HG02943 (cell line): ENCODE data around the gene NUP43.
"Not testable (repeated sequence)": the region's sequence is repeated elsewhere in the genome, so short reads cannot be mapped to it uniquely, and the experiment has no call there.

Source experiments
- ATAC-seq: cut with Tn5 transposase; IDR thresholded peaks from one replicate; pipeline ENCODE4 v1.9.1; 2021; ENCODE audit warnings: mild to moderate bottlenecking, low read depth, moderate library complexity; ENCODE audit not compliant: unreplicated experiment

Gene NUP43

DNA sequence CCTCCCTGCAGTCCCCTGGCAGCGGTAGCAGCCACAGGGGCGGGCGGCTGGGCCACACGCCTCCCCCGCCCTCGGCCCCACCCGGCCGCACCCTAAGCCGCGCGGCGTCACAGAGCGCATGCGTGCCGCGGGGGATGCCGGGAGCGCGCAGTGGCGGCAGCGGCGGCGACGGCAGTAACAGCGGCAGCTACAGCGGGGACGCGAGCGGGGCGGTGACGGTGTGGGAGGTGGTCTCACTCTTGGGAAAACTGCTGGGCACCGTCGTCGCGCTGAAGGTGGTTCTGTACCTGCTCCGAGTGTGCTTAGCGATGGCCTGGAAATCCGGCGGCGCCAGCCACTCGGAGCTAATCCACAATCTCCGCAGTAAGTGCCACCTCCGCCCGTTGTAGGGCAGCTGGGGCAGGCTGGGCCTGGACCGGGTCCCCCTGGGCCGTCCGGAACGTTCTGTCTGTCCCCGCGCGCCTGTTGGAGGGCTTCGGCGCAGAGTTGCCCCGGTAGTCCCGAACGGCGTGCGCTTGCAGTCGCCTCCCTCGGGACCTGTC, 3.3 kb upstream of the NUP43 start, which contains the start of gene PCMT1:
Gene PCMT1 (plus strand): TSS at position 148 of the 542 bp plus-strand sequence. CDS start 161 bp downstream, at position 309.
- ATAC-seq = peak; percentile 74

DNA sequence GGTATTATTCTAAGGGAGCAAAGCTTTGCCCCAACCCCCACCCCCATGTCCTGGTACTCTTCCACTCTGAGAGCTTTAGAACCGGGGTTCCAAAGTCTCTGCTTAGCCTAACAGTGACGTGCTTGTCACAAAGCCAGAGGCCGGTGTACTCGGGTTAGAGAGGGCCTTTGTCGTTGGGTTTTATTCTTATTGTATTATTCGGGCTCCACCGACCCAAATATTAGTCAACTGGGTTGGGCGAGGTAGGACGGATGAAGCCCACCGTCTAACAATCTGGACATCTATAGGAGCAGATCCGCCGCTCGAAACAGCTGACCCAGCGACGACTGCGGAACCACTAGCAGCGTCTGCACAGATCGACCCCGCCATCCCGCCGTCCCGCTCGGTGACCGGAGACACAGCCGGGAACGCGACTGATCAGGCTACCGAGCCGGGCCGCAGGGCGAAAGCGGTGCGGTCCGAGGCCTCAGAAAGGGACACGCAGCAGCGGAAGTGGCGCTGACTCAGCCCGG, 2.8 kb upstream of the NUP43 start:
- peak; percentile 5 for ATAC-seq

DNA sequence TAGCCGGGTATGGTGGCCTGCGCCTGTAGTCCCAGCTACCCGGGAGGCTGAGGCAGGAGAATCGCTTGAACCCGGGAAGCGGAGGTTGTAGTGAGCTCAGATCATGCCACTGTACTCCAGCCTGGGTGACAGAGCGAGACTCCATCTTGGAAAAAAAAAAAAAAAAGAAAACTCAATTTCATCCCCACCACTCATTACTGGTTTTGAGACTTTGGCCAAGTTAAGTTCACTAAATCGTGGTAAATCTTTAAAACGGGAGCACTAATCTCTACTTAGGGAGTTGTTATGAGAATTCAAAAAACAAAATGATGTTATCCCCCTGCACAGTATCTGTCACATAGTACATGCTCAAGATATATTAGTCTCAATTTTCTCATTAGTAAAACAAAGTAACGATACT, 1.1 kb downstream of the NUP43 start:
- not testable (repeated sequence) for ATAC-seq

DNA sequence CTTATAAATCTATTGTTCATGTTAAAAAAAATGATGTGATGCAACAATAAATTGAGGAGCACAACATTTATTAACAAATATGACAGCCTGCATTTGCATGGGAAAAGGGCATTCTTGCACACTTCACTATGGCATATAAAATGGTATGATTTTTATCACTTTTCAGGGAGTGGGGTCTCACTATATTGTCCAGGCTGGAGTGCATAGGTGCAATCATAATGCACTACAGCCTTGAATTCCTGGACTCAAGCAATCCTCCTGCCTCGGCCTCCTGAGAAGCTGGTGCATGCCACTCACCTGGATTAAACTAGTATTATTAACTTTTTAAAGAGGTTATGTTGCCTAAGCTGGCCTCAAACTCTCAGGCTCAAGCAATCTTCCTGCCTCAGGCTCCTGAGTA, 11.4 kb downstream of the NUP43 start:
- no peak for ATAC-seq

DNA sequence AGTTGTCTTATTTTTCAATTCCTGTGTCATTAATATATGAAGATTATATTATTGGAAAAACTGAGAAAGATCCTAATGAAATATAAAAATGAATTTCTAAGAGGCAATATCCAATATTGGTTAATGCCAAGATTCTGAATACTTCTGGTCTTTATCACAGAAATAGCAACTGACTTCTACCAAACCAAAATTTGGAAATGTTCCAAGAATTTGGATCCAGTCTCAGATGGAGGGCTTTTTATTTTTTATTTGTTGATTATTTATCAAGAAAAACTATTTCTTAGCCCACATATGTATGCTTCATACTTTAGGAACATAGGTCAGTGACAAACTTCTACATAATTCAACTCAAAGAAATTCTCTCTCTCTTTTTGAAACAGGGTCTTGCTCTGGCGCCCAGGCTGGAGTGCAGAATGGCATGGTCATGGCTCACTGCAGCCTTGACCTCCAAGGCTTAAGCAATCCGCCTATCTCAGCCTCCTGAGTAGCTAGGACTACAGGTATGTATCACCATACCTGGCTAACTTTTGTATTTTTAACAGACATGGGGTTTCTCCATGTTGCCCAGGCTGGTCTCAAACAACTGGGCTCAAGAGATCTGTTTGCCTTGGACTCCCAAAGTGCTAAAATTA, 13.1 kb downstream of the NUP43 start:
- no peak for ATAC-seq

DNA sequence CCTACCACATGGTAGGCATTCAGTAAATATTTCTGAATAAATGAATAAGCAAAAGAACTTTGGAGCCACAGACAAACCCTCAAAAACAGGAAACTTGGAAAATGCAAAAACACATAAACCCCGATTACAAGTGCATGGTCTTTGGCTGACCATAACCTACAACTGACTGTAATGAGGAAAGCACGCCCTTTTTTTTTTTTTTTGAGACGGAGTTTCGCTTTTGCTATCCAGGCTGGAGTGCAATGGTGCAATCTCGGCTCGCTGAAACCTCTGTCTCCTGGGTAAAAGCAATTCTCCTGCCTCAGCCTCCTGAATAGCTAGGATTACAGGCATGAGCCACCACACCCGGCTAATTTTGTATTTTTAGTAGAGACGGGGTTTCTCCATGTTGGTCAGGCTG, 16.5 kb downstream of the NUP43 start:
- ATAC-seq = no peak

DNA sequence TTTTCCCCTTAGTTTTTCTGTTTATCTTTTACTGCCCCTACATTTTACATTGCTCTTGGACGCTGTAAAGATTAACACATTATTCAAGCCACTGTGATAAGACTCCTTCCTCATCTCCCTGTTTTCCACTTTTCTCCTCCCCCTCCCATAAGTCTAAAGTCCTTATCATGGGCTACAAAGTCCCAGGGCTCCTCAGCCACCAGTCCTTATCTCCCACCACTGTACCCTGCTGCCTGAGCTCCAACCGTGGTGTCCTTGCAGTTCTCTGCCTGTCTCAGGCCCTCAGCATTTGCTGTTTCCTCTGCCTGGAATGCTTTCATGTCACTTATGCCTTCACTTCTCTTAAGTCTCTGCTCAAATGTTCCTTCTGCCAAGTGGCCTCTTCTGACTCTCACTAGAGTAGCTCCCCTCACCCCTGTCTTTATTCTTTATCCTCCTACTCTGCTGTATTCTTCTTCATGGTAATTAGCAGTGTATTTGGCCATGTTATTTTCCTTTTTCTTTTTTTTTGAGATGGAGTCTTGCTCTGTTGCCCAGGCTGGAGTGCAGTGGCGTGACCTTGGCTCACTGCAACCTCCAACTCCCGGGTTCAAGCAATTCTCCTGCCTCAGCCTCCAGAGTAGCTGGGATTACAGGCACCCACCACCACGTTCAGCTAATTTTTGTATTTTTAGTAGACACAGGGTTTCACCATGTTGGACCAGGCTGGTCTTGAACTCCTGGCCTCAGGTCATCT, 17.7 kb downstream of the NUP43 start:
- ATAC-seq = no peak

DNA sequence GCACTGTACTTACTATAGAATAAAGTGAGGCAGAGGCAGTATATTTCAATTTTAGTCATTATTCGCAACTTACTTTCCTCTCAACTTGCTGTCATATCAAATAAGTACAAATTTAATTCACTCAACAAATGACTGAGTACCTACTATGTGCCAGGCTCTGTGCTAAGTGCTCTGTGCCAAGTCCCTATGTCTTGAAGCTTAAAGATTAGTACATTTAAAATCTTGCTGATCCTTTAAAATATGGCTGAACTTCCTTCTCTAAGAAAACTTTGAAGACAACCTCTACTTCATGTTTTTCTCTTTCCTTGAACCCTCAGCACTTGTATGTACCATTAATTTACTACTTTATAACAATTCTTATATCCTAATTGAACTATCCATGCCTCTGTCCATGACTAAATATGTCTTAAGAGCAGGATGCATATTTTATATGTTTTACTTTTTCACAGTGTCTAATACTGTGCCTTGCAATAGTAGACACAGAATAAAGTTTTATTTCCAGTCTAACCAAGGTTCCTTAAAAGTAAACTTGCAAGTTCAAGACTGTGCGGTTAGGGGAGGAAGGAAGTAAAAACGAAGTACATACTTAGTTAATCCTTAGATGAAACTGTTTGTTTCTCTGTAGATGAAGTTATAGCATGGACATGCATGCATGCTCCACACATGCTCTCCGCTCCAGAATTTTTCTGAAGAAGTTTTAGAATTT, 18.4 kb downstream of the NUP43 start:
- no peak for ATAC-seq

DNA sequence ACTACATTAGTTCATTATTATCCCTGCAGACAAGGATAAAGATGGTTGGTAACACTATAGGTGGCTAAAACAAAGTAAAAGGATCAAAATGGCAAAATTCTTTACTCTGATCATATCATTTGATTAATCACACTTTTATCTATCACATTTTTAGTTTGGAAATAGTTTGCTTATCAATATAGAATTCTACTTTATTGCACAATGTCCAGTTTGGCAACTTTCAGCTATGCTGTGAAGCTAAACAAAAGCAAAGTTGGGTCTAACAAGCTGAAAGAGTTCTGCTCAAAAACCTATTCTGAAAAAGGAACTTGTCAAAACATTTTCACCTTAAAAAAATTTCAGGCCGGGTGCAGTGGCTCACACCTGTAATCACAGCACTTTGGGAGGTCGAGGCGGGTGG, 20.5 kb downstream of the NUP43 start:
- no peak for ATAC-seq

DNA sequence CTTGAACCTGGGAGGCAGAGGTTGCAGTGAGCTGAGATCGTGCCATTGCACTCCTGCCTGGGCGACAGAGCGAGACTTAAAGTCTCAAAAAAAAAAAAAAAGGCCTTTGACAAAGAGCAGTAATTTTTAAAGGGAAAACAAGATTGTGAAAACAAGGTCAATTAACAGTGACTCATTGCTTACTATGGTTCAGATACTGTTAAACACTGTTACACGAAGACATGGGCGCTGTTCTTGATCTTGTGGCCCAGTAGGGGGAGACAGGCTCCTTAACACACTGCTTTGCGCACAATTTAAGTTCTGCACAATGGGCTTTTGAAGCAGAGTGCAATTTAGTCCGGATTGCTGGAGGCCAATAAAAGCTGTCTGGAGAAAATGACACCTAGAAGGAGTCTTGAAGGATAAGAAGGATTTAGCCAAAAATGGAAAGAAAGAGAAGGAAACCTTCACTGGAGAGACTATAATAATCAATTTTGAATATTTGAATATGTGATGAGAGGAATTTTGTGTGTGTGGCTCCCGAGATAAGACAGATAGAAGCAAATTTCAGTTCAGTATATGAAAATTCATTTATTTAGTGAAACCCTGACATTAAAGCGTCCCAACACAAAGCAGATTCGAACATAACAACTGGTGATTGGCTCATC, 22.4 kb downstream of the NUP43 start:
- ATAC-seq = no peak

DNA sequence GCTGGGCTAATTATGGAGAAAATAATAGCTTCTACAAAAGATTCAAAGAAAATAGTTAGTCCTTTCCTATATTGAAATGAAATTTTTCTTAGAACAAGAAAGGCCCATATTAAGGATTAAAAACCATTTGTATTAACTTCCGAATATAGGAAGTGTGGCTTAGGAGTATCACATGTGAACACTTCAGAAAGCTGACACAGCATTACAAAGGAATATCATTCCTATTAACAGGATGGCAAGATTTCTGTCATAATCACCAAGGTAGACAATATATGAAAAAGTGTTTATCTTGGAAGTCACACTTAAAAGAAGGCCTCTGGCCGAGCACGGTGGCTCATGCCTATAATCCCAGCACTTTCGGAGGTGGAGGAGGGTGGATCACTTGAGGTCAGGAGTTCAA, 23.1 kb downstream of the NUP43 start:
- no peak for ATAC-seq

DNA sequence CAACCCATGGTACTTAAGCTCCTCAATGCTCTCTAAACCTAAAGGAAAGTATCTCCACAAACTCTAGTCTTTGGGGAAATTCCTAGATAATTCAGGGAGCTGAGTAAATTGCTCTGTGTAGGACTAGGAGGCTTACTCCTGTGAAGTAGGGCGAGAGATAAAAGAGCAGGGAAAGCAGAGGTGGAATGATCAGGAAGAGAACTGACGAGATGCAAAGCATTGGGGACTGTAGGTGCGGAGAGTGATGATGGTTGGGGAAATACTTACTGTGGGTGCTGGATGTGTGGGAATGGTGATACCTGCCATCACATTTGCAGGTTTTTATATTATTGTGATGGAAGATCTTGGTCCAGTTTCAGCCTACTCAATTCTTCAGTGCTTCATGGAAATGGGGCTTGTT, 26.8 kb downstream of the NUP43 start:
- ATAC-seq = no peak

DNA sequence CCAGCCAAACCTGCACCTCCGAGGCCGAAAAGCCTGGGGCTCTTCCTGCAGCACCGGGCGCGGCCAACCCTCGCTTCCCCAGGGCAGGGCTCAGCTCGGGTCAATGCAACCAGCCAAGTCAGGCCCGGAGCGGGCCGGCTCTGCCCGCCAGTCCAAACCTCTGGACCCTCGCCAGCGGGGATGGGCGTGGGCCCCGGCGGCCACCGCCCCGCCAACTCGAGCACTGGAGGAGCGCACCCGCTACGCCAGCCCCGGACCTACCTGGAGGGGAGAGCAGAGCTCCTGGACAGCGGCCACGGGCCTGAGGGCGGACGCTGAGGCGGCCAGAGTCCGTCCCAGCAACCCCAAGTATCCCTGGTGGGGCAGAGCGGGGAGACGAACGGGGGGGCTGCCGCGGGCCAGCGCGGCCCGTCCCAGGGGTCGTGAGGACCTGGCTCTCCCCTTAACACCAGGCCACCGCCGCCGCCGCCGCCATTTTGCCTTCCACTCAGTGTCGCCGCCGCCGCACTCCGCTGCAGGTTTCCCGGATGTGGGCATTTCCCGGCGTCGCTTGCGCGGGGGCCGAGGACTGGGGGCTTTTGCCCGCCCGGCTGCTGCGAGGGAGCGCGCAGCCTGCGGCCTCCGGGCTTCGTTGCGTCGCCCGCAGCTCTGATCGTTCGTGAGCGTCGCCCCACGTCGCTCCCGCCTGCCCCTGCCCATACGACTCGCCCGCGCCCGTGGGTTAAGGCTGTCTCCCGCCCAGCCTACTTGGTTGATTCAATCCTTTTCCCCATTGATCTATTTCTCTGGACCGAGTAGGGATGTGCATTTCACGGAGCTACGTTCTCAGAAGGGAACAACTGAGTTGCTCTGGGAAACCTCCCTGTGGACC, 28.5 kb downstream of the NUP43 start, which contains the start of gene LATS1:
Gene LATS1 (minus strand): TSS at position 514 of the 871 bp plus-strand sequence. CDS start 15,975 bp downstream, outside the sequence.
- ATAC-seq = peak; percentile 89

DNA sequence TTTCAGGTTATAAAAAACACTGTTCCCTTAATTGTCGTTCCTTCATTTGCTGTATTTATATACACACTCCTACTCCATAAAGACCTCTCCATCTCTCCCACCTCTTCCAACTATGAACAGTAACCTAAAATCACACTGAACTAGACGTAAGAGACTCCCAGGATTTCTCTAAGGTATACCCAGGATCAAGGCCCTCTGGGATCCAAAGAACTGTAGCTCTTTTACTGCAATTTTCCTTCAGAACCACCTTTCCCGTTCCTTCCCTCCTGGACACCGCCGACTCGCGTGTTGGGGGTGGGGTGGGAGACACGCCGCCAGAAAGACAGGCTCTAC, 29.1 kb downstream of the NUP43 start:
- no peak for ATAC-seq

DNA sequence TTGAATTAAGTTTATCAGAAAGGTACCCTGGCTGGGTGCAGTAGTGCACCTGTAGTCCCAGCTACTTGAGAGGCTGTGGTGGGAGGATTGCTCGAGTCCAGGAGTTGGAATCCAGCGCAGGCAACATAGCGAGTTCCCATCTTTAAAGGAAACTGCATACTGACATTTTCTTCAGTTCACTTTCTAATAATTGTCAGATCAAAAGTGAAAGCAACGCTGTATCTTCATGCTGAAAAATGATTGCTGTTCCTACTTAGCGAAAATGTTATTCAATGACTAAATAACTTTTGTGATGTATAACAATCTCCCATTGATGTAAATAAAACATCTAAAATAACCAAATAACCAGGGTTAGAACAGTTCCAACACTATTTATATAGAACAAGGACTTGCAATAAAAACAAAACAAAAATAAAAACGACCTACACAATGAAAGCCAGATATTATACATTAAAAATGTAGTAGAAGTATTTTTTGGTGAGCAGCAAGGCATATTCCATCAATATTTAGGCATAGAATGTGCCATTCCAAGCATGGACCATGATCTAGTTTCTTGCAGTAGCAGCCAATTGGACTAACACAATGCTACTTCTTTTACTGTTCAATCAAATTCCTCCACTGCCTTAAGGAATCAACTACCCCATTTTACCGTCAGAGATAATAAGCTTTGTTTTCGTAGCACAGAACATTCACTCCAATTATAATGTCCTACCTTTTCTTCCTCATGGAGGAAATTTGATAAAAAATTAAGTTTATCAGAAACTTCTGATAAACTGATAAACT, 30.0 kb downstream of the NUP43 start:
- ATAC-seq = no peak

DNA sequence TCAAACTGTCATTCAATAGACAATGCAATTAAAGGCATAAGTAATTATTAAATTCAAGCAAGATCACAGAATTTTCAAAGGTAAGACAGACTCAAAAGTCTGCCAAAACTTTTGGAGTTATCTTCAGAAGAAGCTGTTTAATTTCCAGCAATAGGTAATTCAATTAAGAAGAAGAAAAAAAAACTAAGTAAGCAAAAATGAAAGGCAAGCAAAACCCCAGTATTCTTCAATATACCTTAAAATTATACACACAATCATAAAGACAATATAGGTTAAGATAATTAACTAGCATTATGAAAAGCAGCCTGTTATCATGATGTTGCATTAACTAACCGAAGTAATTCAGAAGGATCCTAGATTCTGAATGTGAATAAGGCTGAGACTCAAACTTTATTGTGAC, 31.9 kb downstream of the NUP43 start:
- ATAC-seq = no peak

DNA sequence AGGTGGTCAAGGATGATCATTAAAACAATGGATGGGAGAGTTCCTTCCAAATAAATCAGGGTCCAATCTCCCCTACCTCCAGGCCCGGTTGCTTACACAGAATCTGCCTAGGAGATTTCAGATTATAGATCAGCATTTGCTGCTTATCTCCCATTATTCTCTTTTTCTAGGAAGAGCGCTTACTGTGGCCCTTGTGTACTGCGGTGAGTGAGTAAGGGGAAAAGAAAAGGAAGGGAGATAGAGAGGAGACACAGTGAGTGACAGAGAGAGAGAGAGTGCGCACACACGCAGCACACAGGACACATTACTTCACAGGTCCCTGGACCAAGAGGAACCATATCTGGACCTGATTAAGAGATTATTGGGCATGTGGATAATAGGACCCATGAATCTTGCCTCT, 34.6 kb downstream of the NUP43 start:
- no peak for ATAC-seq

DNA sequence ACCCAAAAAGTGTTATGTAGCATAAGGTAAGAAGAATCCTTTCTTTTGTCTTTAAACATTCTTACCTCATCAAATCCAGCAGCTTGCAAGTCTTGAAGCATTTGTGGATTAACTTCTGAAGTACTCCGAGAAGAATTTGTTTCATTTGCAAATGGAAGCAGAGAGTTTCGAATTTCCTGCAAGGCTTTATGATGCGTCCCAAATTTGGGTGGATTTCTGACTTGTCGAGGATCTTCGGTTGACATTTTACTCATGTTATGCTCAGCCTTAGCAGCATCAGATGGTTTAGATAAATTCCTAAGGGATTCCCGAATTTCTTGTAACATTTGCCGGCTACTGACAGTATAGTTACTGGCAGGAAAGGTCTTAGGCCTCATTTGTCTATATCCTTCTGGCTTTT, 44.6 kb downstream of the NUP43 start:
- no peak for ATAC-seq

DNA sequence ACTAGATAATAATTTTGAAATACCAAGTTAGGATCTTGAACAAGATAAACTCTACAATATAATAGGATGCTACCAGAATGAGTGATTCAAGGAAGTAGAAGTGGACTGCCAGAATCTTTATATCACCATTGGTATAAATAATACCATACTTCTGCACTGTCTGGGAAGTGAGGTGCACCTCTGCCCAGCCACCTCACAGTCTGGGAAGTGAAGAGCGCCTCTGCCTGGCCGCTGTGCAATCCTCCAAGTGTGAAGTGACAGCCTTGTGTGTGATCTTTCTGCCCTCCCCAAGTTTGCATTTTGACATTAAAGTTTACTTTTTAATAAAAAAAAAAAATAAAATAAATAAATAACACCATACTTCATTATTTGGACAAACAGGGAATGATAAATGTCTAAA, 47.2 kb downstream of the NUP43 start:
- ATAC-seq = no peak
